KOPT-K1 (cell line): Measurements from ENCODE around the gene FAS.

Experiments
- H3K27ac ChIP-seq: fragments of 200-600 bp; sonication (generic); 2 replicates; pipeline ENCODE4 v1.5.1; 2016; ENCODE audit warnings: antibody characterized with exemption, mild to moderate bottlenecking, low read depth, low read length; ENCODE audit not compliant: poor library complexity, severe bottlenecking
- H3K36me3 ChIP-seq: fragments of 200-600 bp; sonication (generic); 2 replicates; pipeline ENCODE4 v1.5.1; 2017; ENCODE audit warnings: antibody characterized with exemption, mild to moderate bottlenecking, low read length, moderate library complexity; ENCODE audit not compliant: insufficient read depth
- H3K9me3 ChIP-seq: fragments of 200-600 bp; sonication (generic); 2 replicates; pipeline ENCODE4 v1.5.1; 2017; ENCODE audit warnings: antibody characterized with exemption, low read length, mild to moderate bottlenecking; ENCODE audit not compliant: insufficient read depth, poor library complexity, severe bottlenecking

Gene FAS

GRCh38 chr10:88980800-88981199 is 9.8 kb upstream of the FAS start:
- Histone ChIP-seq H3K36me3 (no peaks in the 10 kb centered on the region), H3K9me3 (no peaks in the 10 kb centered on the region), H3K27ac (no peak overlapping the region)

GRCh38 chr10:88981435-88981834 is 9.2 kb upstream of the FAS start:
- Histone ChIP-seq H3K9me3 (no peaks in the 10 kb centered on the region), H3K36me3 (no peaks in the 10 kb centered on the region), H3K27ac (no peak overlapping the region)

GRCh38 chr10:88982366-88982765 is 8.2 kb upstream of the FAS start:
- Histone ChIP-seq H3K36me3 (no peaks in the 10 kb centered on the region), H3K27ac (no peak overlapping the region), H3K9me3 (no peaks in the 10 kb centered on the region)

GRCh38 chr10:88983206-88983605 is 7.4 kb upstream of the FAS start:
- no peaks in the 10 kb centered on the region for H3K9me3 ChIP-seq
- peak overlapping the region; percentile 20 for H3K27ac ChIP-seq

GRCh38 chr10:88983939-88984338 is 6.7 kb upstream of the FAS start:
- H3K27ac ChIP-seq = no peak overlapping the region
- no peaks in the 10 kb centered on the region for H3K36me3 ChIP-seq
- no peaks in the 10 kb centered on the region for H3K9me3 ChIP-seq

More at GRCh38 chr10:88983206-88983605, 7.4 kb upstream of the FAS start:
- no peaks in the 10 kb centered on the region for H3K36me3 ChIP-seq

DNA sequence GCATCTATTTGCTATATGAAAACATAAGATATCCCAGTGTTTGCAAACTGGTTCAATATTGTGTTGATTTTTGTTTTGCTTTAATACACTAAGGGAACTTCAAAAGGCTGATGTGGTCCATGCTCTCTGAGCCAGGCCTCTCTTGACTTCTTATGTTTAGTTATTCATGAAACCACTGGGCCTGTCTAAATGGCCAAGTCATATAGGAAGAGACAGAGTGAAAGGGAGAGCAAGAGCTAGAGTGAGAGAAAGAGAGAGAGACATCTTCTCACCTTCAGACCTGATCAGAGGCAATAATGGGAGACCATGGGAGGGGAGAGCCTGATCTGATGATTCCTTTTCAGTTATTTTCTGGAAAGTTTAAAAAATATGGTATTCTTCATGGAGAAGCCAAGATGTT is 6.1 kb upstream of the FAS start:
- H3K27ac ChIP-seq = no peak overlapping the region

DNA sequence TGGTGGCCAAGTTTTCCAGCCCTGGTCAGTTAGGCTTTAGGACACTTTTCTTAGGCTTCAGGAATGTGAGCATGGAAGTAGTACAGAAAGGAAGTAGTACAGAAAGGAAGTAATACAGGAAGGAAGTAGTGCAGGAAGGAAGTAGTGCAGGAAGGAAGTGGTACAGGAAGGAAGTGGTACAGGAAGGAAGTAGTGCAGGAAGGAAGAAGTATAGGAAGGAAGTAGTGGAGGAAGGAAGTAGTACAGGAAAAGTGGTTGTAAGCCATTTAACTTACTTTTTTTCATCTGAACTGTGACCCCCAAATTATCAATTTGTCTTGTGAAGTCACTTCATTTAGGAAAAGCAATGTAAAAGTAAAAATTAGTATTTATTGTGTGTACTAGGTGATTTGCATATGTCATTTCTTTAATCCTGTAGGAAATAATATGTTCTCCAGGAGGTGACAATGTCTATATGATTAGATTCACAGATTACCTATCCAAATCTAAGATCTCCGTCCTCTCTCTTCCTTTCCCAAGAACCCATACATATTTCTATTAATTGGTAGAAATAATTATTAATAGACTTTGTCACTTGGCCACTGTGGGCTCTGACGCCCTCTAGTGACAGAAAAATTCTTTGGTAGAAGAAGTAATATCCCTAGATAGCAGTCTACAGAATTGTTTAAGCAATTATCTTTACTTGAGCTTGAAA is 3.9 kb upstream of the FAS start:
- H3K27ac ChIP-seq = peak overlapping the region; percentile 43
- no peaks in the 10 kb centered on the region for H3K9me3 ChIP-seq
- H3K36me3 ChIP-seq = no peaks in the 10 kb centered on the region

More for the DNA sequence above, 6.1 kb upstream of the FAS start:
- no peaks in the 10 kb centered on the region for H3K9me3 ChIP-seq
- no peaks in the 10 kb centered on the region for H3K36me3 ChIP-seq

GRCh38 chr10:88987243-88987725 is 3.3 kb upstream of the FAS start:
- Histone ChIP-seq H3K9me3 (no peaks in the 10 kb centered on the region), H3K36me3 (no peaks in the 10 kb centered on the region), H3K27ac (peak overlapping the region; percentile 43)

DNA sequence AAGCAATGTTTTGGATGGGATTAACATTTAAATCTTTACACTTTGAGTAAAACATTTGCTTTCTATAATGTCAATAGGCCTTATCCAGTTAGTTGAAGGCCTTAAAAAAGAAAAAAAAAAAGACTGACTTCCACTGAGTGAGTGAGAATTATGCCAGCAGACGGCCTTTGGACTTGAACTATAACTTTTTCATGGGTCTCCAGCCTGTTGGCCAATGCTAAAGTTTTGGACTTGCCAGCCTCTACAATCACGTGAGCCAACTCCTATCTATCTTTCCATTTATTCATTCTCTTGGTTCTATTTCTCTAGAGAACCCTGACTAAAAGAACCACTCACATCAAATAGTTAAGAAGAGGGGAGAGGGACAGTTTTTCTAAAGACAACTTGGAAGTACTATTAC is 2.8 kb upstream of the FAS start:
- Histone ChIP-seq H3K36me3 (no peaks in the 10 kb centered on the region), H3K27ac (peak overlapping the region; percentile 43), H3K9me3 (no peaks in the 10 kb centered on the region)

DNA sequence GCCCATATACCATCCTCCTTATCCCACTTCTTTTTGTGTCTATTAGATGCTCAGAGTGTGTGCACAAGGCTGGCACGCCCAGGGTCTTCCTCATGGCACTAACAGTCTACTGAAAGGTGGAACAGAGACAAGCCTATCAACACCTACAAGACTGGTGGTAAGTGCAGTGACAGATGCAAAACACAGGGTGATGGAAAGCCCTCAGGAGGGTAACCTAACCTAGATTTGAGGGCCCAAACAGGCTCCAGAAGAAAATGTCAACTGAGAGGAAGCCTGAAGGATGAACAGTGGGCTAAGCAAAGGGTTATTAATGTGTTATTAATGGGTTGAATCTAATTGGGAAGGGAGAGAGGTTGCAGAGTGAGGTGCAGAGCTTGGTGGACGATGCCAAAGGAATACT is 1.2 kb upstream of the FAS start:
- H3K27ac ChIP-seq = no peak overlapping the region
- H3K36me3 ChIP-seq = no peaks in the 10 kb centered on the region
- no peaks in the 10 kb centered on the region for H3K9me3 ChIP-seq

- Histone ChIP-seq H3K27ac (peak overlapping the region; percentile 83), H3K36me3 (no peaks in the 10 kb centered on the region), H3K9me3 (no peaks in the 10 kb centered on the region)
Measured at GRCh38 chr10:88989824-88990383, 694 bp upstream of the FAS start.

DNA sequence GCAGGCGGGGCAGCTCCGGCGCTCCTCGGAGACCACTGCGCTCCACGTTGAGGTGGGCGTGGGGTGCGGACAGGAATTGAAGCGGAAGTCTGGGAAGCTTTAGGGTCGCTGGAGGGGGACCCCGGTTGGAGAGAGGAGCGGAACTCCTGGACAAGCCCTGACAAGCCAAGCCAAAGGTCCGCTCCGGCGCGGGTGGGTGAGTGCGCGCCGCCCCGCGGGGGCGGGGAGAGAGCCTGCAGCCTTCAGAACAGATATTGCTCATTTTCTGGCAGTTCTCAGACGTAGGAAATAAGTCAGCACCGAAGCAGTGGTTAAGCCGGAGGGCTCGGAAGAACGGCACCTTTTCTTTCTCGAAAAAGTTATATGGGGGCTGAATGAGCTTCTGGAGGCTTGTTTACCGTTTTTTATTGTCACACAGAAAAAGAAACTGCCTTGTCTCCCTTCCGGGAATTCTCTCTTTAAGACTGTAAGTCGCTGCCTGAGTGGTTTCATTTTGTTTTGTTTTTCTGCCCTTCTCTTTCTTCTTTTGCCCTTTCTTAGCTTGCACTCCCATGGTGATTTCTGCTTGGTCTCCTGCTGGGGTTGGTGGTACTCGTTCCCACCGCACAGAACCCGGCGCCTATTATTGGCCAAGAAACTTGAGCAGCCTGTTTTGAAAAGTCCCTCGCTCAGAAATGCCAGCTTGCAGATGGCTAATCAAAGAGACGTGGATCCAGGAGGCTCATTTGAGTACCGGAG is 732 bp downstream of the FAS start:
- H3K36me3 ChIP-seq = no peaks in the 10 kb centered on the region
- peak overlapping the region; percentile 83 for H3K27ac ChIP-seq
- H3K9me3 ChIP-seq = no peaks in the 10 kb centered on the region

DNA sequence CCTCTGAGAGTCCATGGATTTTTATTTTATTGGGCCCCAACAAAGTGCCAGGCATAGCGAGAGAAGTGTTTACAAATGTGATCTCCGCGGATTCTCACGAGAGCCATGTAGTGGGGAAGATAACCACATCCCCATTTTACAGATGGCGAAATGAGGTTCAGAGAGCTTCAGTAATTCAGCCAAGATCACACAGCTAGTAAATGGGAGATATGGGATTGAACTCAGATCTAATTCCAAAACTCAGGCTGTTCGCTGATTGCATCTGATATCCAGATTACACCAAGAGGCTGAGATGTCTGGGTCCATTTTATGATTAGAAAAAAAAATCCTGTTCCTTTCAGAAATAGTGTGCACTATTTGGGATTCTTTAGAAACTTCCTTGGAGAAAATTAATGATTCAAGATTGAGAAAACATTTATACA is 1.3 kb downstream of the FAS start:
- no peaks in the 10 kb centered on the region for H3K9me3 ChIP-seq
- H3K27ac ChIP-seq = peak overlapping the region; percentile 83
- no peaks in the 10 kb centered on the region for H3K36me3 ChIP-seq

DNA sequence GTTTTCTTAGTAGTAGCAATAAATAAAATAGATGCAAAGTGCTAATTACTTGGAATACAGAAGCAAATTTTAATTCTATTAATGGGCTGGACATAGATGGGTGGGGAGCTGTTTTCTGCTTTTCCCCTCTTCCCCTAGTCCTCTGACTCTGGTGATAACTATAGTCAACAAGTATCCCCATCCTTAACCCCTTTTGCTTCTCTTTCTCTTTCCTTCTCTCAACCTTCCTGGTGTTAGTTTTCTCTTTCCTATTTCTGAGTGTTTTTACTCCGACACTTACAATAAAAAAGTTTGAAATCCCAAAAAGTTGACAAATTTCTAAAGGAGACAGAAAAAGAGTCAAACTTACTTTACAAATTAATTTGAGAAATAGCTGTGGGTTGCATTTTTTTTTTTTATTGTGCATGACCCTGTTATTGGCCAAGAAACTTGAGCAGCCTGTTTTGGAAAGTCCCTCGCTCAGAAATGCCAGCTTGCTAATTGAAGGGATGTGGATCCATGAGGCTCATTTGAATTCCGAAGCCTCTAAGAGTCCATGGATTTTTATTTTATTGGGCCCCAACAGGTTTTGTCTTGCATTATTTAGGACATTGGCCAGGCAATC is 2.4 kb downstream of the FAS start:
- Histone ChIP-seq H3K36me3 (no peaks in the 10 kb centered on the region), H3K27ac (peak overlapping the region; percentile 38)

DNA sequence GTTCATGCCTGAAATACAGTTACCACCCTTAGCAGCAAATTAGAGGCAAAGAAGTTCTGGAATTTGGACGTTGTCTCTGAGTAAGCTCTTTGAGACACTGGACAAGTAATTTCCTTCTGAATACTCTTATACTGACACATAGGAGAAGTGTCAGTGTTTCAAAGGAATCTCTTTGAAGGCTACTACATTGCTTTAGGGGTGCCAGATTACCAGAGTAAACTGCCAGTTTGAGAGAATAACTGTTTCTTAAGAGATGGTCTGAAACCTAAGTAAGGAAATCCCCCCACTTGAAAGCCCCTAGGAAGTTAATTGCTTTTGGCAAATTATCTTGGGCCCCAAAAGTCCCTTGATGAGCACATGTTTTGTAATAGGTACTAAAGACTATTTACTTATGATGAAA is 3.4 kb downstream of the FAS start:
- no peaks in the 10 kb centered on the region for H3K36me3 ChIP-seq
- peak overlapping the region; percentile 60 for H3K27ac ChIP-seq
- H3K9me3 ChIP-seq = no peaks in the 10 kb centered on the region

More for the DNA sequence above, 2.4 kb downstream of the FAS start:
- no peaks in the 10 kb centered on the region for H3K9me3 ChIP-seq
